Lung (tissue), 12 donors: ENCODE data around the gene SLC25A18. TPM values are rescaled to one million over a fixed set of nuclear protein-coding genes. Genes with fewer than 3 reads are reported as not detected.

ENCODE experiments used
- ATAC-seq: fragments of 200-7000 bp; cut with Tn5 transposase; one replicate; pipeline ENCODE4 v1.9.1; 2020; ENCODE audit warnings: moderate number of reproducible peaks; ENCODE audit not compliant: insufficient read depth, low FRiP score
- DNase-seq, 3 donors: peaks; one replicate each; pipeline ENCODE4 v3.0.0-alpha.2; 2013 to 2017
- H3K27ac ChIP-seq, 2 donors: one replicate each; pipeline ENCODE4 v1.5.1; 2013; ENCODE audit warnings: mild to moderate bottlenecking in 2 of 2, moderate library complexity in 2 of 2, control low read depth in 1 of 2, inconsistent platforms in 1 of 2, low read depth in 1 of 2, low read length in 1 of 2
- H3K27me3 ChIP-seq, 3 donors: one replicate each; pipeline ENCODE4 v1.5.1; 2013; ENCODE audit warnings: low read length in 2 of 3; ENCODE audit not compliant: control insufficient read depth in 3 of 3, insufficient read depth in 3 of 3
- H3K36me3 ChIP-seq, 4 donors: one replicate each; pipeline ENCODE4 v1.5.1; 2013; ENCODE audit warnings: low read length in 4 of 4, mild to moderate bottlenecking in 1 of 4, moderate library complexity in 1 of 4; ENCODE audit not compliant: control insufficient read depth in 4 of 4, insufficient read depth in 4 of 4
- H3K4me1 ChIP-seq, 5 donors: one replicate each; pipeline ENCODE4 v1.5.1; 2013; ENCODE audit warnings: low read length in 5 of 5, mild to moderate bottlenecking in 2 of 5, moderate library complexity in 1 of 5; ENCODE audit not compliant: control insufficient read depth in 5 of 5, insufficient read depth in 5 of 5
- H3K4me3 ChIP-seq: one replicate; pipeline ENCODE4 v1.5.1; 2013; ENCODE audit warnings: mild to moderate bottlenecking, control low read depth, moderate library complexity
- H3K9ac ChIP-seq, 2 donors: one replicate each; pipeline ENCODE4 v1.5.1; 2013; ENCODE audit warnings: low read length in 2 of 2, control low read depth in 1 of 2; ENCODE audit not compliant: insufficient read depth in 1 of 2
- H3K9me3 ChIP-seq, 4 donors: one replicate each; pipeline ENCODE4 v1.5.1; 2013; ENCODE audit warnings: low read length in 3 of 4, mild to moderate bottlenecking in 1 of 4, moderate library complexity in 1 of 4; ENCODE audit not compliant: control insufficient read depth in 4 of 4, insufficient read depth in 3 of 4
- CTCF ChIP-seq: IDR thresholded peaks from 2 replicates; pipeline ENCODE4 v1.5.1; 2012; ENCODE audit warnings: mild to moderate bottlenecking; ENCODE audit errors: control extremely low read depth, extremely low read depth
- WGBS, 2 donors: extraction: QIAGEN DNeasy Blood & Tissue Kit; methylation state at CpG; one replicate each; pipeline ENCODE4 v1.1.7; 2013; 5-methylcytosine and 5-hydroxymethylcytosine counted together
- polyA plus RNA-seq, 2 donors: library from polyadenylated mRNA; stranded (reverse); fragments of 200-250 nt; gene quantifications; one replicate each; pipeline ENCODE4 v1.2.1, GENCODE V29; 2013
- total RNA-seq, 2 donors: library from RNA; depleted of rRNA in 1 of 2; stranded (reverse); fragments of >200 nt in 1 of 2; gene quantifications; one replicate each; pipeline ENCODE4 v1.2.1, GENCODE V29; 2014 to 2021
- donor health status: control.
- donor health status: control.
- donor health status: Bipolar disorder and iron deficiency.
- donor health status: healthy.
- donor health status: DM: yes; HTN: yes; CAD: no.

The SLC25A18 gene
- total and polyA plus RNA-seq, 4 donors, result 0.25 to 1.3 (median 0.75) TPM; not detected in 1

- Histone ChIP-seq H3K4me1 (peaks cover 0 to 9% (median 5%) of the 10 kb centered on the region in 5 donors), H3K27me3 (no peaks in the 10 kb centered on the region), H3K4me3 (peak overlapping the region; percentile 56), H3K9me3 (no peaks in the 10 kb centered on the region), H3K27ac (peak overlapping the region; percentile 97 to 98), H3K36me3 (peaks cover 0 to 7% (median 4%) of the 10 kb centered on the region in 4 donors), H3K9ac (peak overlapping the region; percentile 26 to 97)
- DNase-seq (no peak), ATAC-seq (no peak)
- WGBS, 2 donors, result 0% methylated on average over 1 of the region's 1 CpG
- TF ChIP-seq CTCF, result no peak
Measured at GRCh38 chr22:17629173-17629489, 65.8 kb downstream of the SLC25A18 start.

GRCh38 chr22:17629641-17630040 lies 66.3 kb downstream of the SLC25A18 start:
- H3K4me3 ChIP-seq, result no peak overlapping the region
- H3K27ac ChIP-seq, result peak overlapping the region in 1 of 2 donors; percentile 98
- no peak overlapping the region for H3K9ac ChIP-seq
- H3K27me3 ChIP-seq, result no peaks in the 10 kb centered on the region
- WGBS, 2 donors, result 33 to 58% methylated on average over 7 of the region's 7 CpGs
- DNase-seq (no peak), ATAC-seq (no peak)
- no peak for TF ChIP-seq CTCF
- H3K36me3 ChIP-seq, result peaks cover 0 to 5% (median 3%) of the 10 kb centered on the region in 4 donors
- no peaks in the 10 kb centered on the region for H3K9me3 ChIP-seq
- peaks cover 0 to 9% (median 5%) of the 10 kb centered on the region in 5 donors for H3K4me1 ChIP-seq

GRCh38 chr22:17631076-17631565 lies 67.8 kb downstream of the SLC25A18 start:
- peaks cover 0 to 5% (median under 1%) of the 10 kb centered on the region in 4 donors for H3K36me3 ChIP-seq
- no peaks in the 10 kb centered on the region for H3K9me3 ChIP-seq
- H3K27me3 ChIP-seq, result no peaks in the 10 kb centered on the region
- TF ChIP-seq CTCF, result no peak
- 97 to 98% methylated on average over 9 of the region's 9 CpGs for WGBS, 2 donors
- no peak overlapping the region for H3K9ac ChIP-seq
- ATAC-seq (no peak), DNase-seq (no peak)
- peaks cover 0 to 9% (median 5%) of the 10 kb centered on the region in 5 donors for H3K4me1 ChIP-seq
- no peak overlapping the region for H3K27ac ChIP-seq
- H3K4me3 ChIP-seq, result no peak overlapping the region
